GM21786 (cell line): ENCODE data around the gene RPS6KA5.
"Not testable (repeated sequence)": the region's sequence is repeated elsewhere in the genome, so short reads cannot be mapped to it uniquely, and the experiment has no call there.

Experiments
- ATAC-seq: cut with Tn5 transposase; IDR thresholded peaks from one replicate; pipeline ENCODE4 v1.9.1; 2021; ENCODE audit not compliant: unreplicated experiment

The RPS6KA5 gene

GRCh38 chr14:91060351-91061055 is at the start of gene RPS6KA5:
Gene RPS6KA5 (minus strand): TSS chr14:91060641. CDS start chr14:91060434, 207 bp downstream.
- peak; percentile 89 for ATAC-seq

- no peak for ATAC-seq
These were observed 48.6 kb upstream of the RPS6KA5 start for GRCh38 chr14:91108941-91109611.

GRCh38 chr14:91103116-91103515 is 42.7 kb upstream of the RPS6KA5 start:
- ATAC-seq = no peak

GRCh38 chr14:91100102-91100501 is 39.7 kb upstream of the RPS6KA5 start:
- ATAC-seq = no peak

- ATAC-seq = no peak
These were observed 38.1 kb upstream of the RPS6KA5 start for GRCh38 chr14:91098591-91098990.

GRCh38 chr14:91097657-91098056 is 37.2 kb upstream of the RPS6KA5 start:
- not testable (repeated sequence) for ATAC-seq

GRCh38 chr14:91095178-91095577 is 34.7 kb upstream of the RPS6KA5 start:
- ATAC-seq = no peak

GRCh38 chr14:91094772-91095171 is 34.3 kb upstream of the RPS6KA5 start:
- no peak for ATAC-seq

- not testable (repeated sequence) for ATAC-seq
These were observed 33.5 kb upstream of the RPS6KA5 start for GRCh38 chr14:91093743-91094472.

GRCh38 chr14:91092073-91092472 is 31.6 kb upstream of the RPS6KA5 start:
- ATAC-seq = no peak

- ATAC-seq = no peak
These were observed 30.3 kb upstream of the RPS6KA5 start for GRCh38 chr14:91090743-91091142.

GRCh38 chr14:91089958-91090535 is 29.6 kb upstream of the RPS6KA5 start:
- ATAC-seq = no peak

GRCh38 chr14:91088585-91089235 is 28.3 kb upstream of the RPS6KA5 start:
- ATAC-seq = no peak

- not testable (repeated sequence) for ATAC-seq
These were observed 27.0 kb upstream of the RPS6KA5 start for GRCh38 chr14:91087470-91087869.

- no peak for ATAC-seq
These were observed 24.1 kb upstream of the RPS6KA5 start for GRCh38 chr14:91084516-91084915.

GRCh38 chr14:91082282-91082681 is 21.8 kb upstream of the RPS6KA5 start:
- ATAC-seq = no peak

GRCh38 chr14:91080071-91080470 is 19.6 kb upstream of the RPS6KA5 start:
- ATAC-seq = no peak

- peak; percentile 80 for ATAC-seq
These were observed 17.8 kb upstream of the RPS6KA5 start for GRCh38 chr14:91078095-91078737.

GRCh38 chr14:91075553-91075952 is 15.1 kb upstream of the RPS6KA5 start:
- no peak for ATAC-seq

GRCh38 chr14:91070572-91070971 is 10.1 kb upstream of the RPS6KA5 start:
- no peak for ATAC-seq
